ENCODE data around the gene HIBCH. TPM values are rescaled to one million over a fixed set of nuclear protein-coding genes. Genes with fewer than 3 reads are reported as not detected.

HIBCH gene
- total RNA-seq, 5 donors from 2014 or later (not counting 1 experiment from before 2014, with no cell fraction given) = 15.5 to 19.8 (median 19.4) TPM

GRCh38 chr2:190178066-190178722 is 141.4 kb downstream of the HIBCH start:
- Mint-ChIP-seq H3K4me3 (no peak overlapping the region), H3K36me3 (no peaks in the 10 kb centered on the region)
- no peak for DNase-seq

GRCh38 chr2:190177249-190178040 is 142.2 kb downstream of the HIBCH start:
- Histone ChIP-seq H3K27ac (ENCODE audit: low read length) (no peak overlapping the region), H3K4me3 (ENCODE audit: control insufficient read depth in 1 of 2, extremely low read depth in 1 of 2, low read length in 1 of 2) (no peak overlapping the region), H3K36me3 (ENCODE audit: control insufficient read depth in 2 of 2, extremely low read depth in 1 of 2, insufficient read depth in 1 of 2, low read length in 1 of 2) (no peaks in the 10 kb centered on the region), H3K9me3 (no peaks in the 10 kb centered on the region), H3K4me1 (ENCODE audit: control insufficient read depth in 1 of 2, extremely low read depth in 1 of 2, insufficient read depth in 2 of 2, low read length in 2 of 2) (peaks cover 0 to 10% of the 10 kb centered on the region in 2 experiments), H3K27me3 (replicated peaks in 1 of 2; ENCODE audit: control insufficient read depth in 2 of 2, extremely low read depth in 1 of 2, insufficient read depth in 2 of 2, low read length in 1 of 2) (peaks cover 0 to 26% of the 10 kb centered on the region in 2 experiments)
- 85% methylated on average over 11 of the region's 13 CpGs for WGBS (ENCODE audit: insufficient coverage)
- ChIA-PET POLR2A (no interaction called here), CTCF (no interaction called here)
- Mint-ChIP-seq H3K4me1 (peaks cover 11 to 13% (median 12%) of the 10 kb centered on the region in 3 donors), H3K9me3 (peaks cover 6 to 12% (median 9%) of the 10 kb centered on the region in 3 donors), H3K27ac (no peak overlapping the region), H3K4me3 (no peak overlapping the region), H3K27me3 (peaks cover 29 to 32% of the 10 kb centered on the region in 2 donors), H3K36me3 (no peaks in the 10 kb centered on the region)
- ATAC-seq (replicated peaks in 1 of 4) (no peak), DNase-seq (no peak)

More at GRCh38 chr2:190178066-190178722, 141.4 kb downstream of the HIBCH start:
- Mint-ChIP-seq H3K27me3 (peaks cover 29 to 32% of the 10 kb centered on the region in 2 donors), H3K27ac (no peak overlapping the region), H3K9me3 (peaks cover 6 to 12% (median 9%) of the 10 kb centered on the region in 3 donors), H3K4me1 (peaks cover 11 to 13% (median 12%) of the 10 kb centered on the region in 3 donors)
- Histone ChIP-seq H3K36me3 (ENCODE audit: control insufficient read depth in 2 of 2, extremely low read depth in 1 of 2, insufficient read depth in 1 of 2, low read length in 1 of 2) (no peaks in the 10 kb centered on the region), H3K27ac (ENCODE audit: low read length) (no peak overlapping the region), H3K4me1 (ENCODE audit: control insufficient read depth in 1 of 2, extremely low read depth in 1 of 2, insufficient read depth in 2 of 2, low read length in 2 of 2) (peaks cover 0 to 10% of the 10 kb centered on the region in 2 experiments), H3K4me3 (ENCODE audit: control insufficient read depth in 1 of 2, extremely low read depth in 1 of 2, low read length in 1 of 2) (no peak overlapping the region), H3K9me3 (no peaks in the 10 kb centered on the region), H3K27me3 (replicated peaks in 1 of 2; ENCODE audit: control insufficient read depth in 2 of 2, extremely low read depth in 1 of 2, insufficient read depth in 2 of 2, low read length in 1 of 2) (peaks cover 0 to 26% of the 10 kb centered on the region in 2 experiments)
- 94% methylated on average over 7 of the region's 11 CpGs for WGBS (ENCODE audit: insufficient coverage)
- POLR2A ChIA-PET = no interaction called here
- ATAC-seq (replicated peaks in 1 of 4) = no peak
- CTCF ChIA-PET = no interaction called here

- no peak overlapping the region for H3K4me3 ChIP-seq (ENCODE audit: control insufficient read depth in 1 of 2, extremely low read depth in 1 of 2, low read length in 1 of 2)
- ChIA-PET CTCF (no interaction called here), POLR2A (no interaction called here)
- no peak overlapping the region for H3K27ac ChIP-seq (ENCODE audit: low read length)
- H3K9me3 ChIP-seq = no peaks in the 10 kb centered on the region
- no peak overlapping the region for H3K4me3 Mint-ChIP-seq
- DNase-seq (no peak), ATAC-seq (replicated peaks in 1 of 4) (no peak)
- H3K27ac Mint-ChIP-seq = no peak overlapping the region
- peaks cover 9 to 20% (median 11%) of the 10 kb centered on the region in 3 donors for H3K9me3 Mint-ChIP-seq
- peaks cover 0 to 10% of the 10 kb centered on the region in 2 experiments for H3K27me3 ChIP-seq (replicated peaks in 1 of 2; ENCODE audit: control insufficient read depth in 2 of 2, extremely low read depth in 1 of 2, insufficient read depth in 2 of 2, low read length in 1 of 2)
- H3K36me3 ChIP-seq (ENCODE audit: control insufficient read depth in 2 of 2, extremely low read depth in 1 of 2, insufficient read depth in 1 of 2, low read length in 1 of 2) = no peaks in the 10 kb centered on the region
- H3K4me1 Mint-ChIP-seq = no peaks in the 10 kb centered on the region
- WGBS (ENCODE audit: insufficient coverage) = 100% methylated on average over 1 of the region's 4 CpGs
- H3K27me3 Mint-ChIP-seq = peaks cover 10 to 12% of the 10 kb centered on the region in 2 donors
- no peaks in the 10 kb centered on the region for H3K36me3 Mint-ChIP-seq
- no peaks in the 10 kb centered on the region for H3K4me1 ChIP-seq (ENCODE audit: control insufficient read depth in 1 of 2, extremely low read depth in 1 of 2, insufficient read depth in 2 of 2, low read length in 2 of 2)
Observed at GRCh38 chr2:190173392-190173791, 146.2 kb downstream of the HIBCH start.

GRCh38 chr2:190170673-190171072 is 149.0 kb downstream of the HIBCH start:
- no peaks in the 10 kb centered on the region for H3K4me1 Mint-ChIP-seq
- H3K27me3 ChIP-seq (replicated peaks in 1 of 2; ENCODE audit: control insufficient read depth in 2 of 2, extremely low read depth in 1 of 2, insufficient read depth in 2 of 2, low read length in 1 of 2) = no peaks in the 10 kb centered on the region
- no peaks in the 10 kb centered on the region for H3K36me3 ChIP-seq (ENCODE audit: control insufficient read depth in 2 of 2, extremely low read depth in 1 of 2, insufficient read depth in 1 of 2, low read length in 1 of 2)
- H3K4me3 ChIP-seq (ENCODE audit: control insufficient read depth in 1 of 2, extremely low read depth in 1 of 2, low read length in 1 of 2) = no peak overlapping the region
- no peak for ATAC-seq (replicated peaks in 1 of 4)
- peaks cover 11 to 27% (median 14%) of the 10 kb centered on the region in 3 donors for H3K9me3 Mint-ChIP-seq
- POLR2A ChIA-PET = interaction anchor here in 1 of 2 donors (0.6 kb wide), 1 partner anchor 118 kb away, joined by 3 read pairs; no protein-coding TSS in a partner anchor
- no peak for DNase-seq
- H3K27ac ChIP-seq (ENCODE audit: low read length) = no peak overlapping the region
- H3K27ac Mint-ChIP-seq = no peak overlapping the region
- H3K4me3 Mint-ChIP-seq = no peak overlapping the region
- H3K4me1 ChIP-seq (ENCODE audit: control insufficient read depth in 1 of 2, extremely low read depth in 1 of 2, insufficient read depth in 2 of 2, low read length in 2 of 2) = no peaks in the 10 kb centered on the region
- no CpG with 5 or more reads among the region's 2 CpGs for WGBS (ENCODE audit: insufficient coverage)
- no peaks in the 10 kb centered on the region for H3K9me3 ChIP-seq
- CTCF ChIA-PET = no interaction called here
- no peaks in the 10 kb centered on the region for H3K27me3 Mint-ChIP-seq
- H3K36me3 Mint-ChIP-seq = no peaks in the 10 kb centered on the region

GRCh38 chr2:190169221-190170072 is 150.2 kb downstream of the HIBCH start:
- H3K4me3 Mint-ChIP-seq = no peak overlapping the region
- Histone ChIP-seq H3K36me3 (ENCODE audit: control insufficient read depth in 2 of 2, extremely low read depth in 1 of 2, insufficient read depth in 1 of 2, low read length in 1 of 2) (no peaks in the 10 kb centered on the region), H3K9me3 (no peaks in the 10 kb centered on the region), H3K27me3 (replicated peaks in 1 of 2; ENCODE audit: control insufficient read depth in 2 of 2, extremely low read depth in 1 of 2, insufficient read depth in 2 of 2, low read length in 1 of 2) (no peaks in the 10 kb centered on the region), H3K27ac (ENCODE audit: low read length) (no peak overlapping the region), H3K4me3 (ENCODE audit: control insufficient read depth in 1 of 2, extremely low read depth in 1 of 2, low read length in 1 of 2) (no peak overlapping the region), H3K4me1 (ENCODE audit: control insufficient read depth in 1 of 2, extremely low read depth in 1 of 2, insufficient read depth in 2 of 2, low read length in 2 of 2) (no peaks in the 10 kb centered on the region)
- ChIA-PET CTCF (no interaction called here), POLR2A (no interaction called here)
- peaks cover 11 to 31% (median 16%) of the 10 kb centered on the region in 3 donors for H3K9me3 Mint-ChIP-seq
- H3K4me1 Mint-ChIP-seq = no peaks in the 10 kb centered on the region
- ATAC-seq (replicated peaks in 1 of 4) = no peak
- 71% methylated on average over 1 of the region's 5 CpGs for WGBS (ENCODE audit: insufficient coverage)
- H3K36me3 Mint-ChIP-seq = no peaks in the 10 kb centered on the region
- H3K27me3 Mint-ChIP-seq = no peaks in the 10 kb centered on the region
- H3K27ac Mint-ChIP-seq = no peak overlapping the region
- DNase-seq = no peak

GRCh38 chr2:190167702-190168101 is 151.9 kb downstream of the HIBCH start:
- no peaks in the 10 kb centered on the region for H3K27me3 ChIP-seq (replicated peaks in 1 of 2; ENCODE audit: control insufficient read depth in 2 of 2, extremely low read depth in 1 of 2, insufficient read depth in 2 of 2, low read length in 1 of 2)
- DNase-seq = no peak
- no peaks in the 10 kb centered on the region for H3K4me1 ChIP-seq (ENCODE audit: control insufficient read depth in 1 of 2, extremely low read depth in 1 of 2, insufficient read depth in 2 of 2, low read length in 2 of 2)
- Mint-ChIP-seq H3K36me3 (no peaks in the 10 kb centered on the region), H3K9me3 (peaks cover 5 to 19% (median 8%) of the 10 kb centered on the region in 3 donors), H3K4me3 (no peak overlapping the region), H3K27me3 (no peaks in the 10 kb centered on the region), H3K4me1 (no peaks in the 10 kb centered on the region), H3K27ac (no peak overlapping the region)
- ATAC-seq (replicated peaks in 1 of 4) = no peak
- H3K9me3 ChIP-seq = no peaks in the 10 kb centered on the region
- WGBS (ENCODE audit: insufficient coverage) = 93% methylated on average over 2 of the region's 5 CpGs
- no peaks in the 10 kb centered on the region for H3K36me3 ChIP-seq (ENCODE audit: control insufficient read depth in 2 of 2, extremely low read depth in 1 of 2, insufficient read depth in 1 of 2, low read length in 1 of 2)
- POLR2A ChIA-PET = no interaction called here
- CTCF ChIA-PET = no interaction called here
- H3K27ac ChIP-seq (ENCODE audit: low read length) = no peak overlapping the region
- no peak overlapping the region for H3K4me3 ChIP-seq (ENCODE audit: control insufficient read depth in 1 of 2, extremely low read depth in 1 of 2, low read length in 1 of 2)
